Forelimb muscle (tissue), 1 donor: ENCODE measurements around the gene ITGA5. TPM values are rescaled to one million over a fixed set of nuclear protein-coding genes. Genes with fewer than 3 reads are reported as not detected.

Experiments used
- DNase-seq: peaks from one replicate; pipeline ENCODE4 v3.0.0-alpha.2; 2013; ENCODE audit warnings: low read depth
- polyA plus RNA-seq: library from polyadenylated mRNA; unstranded; fragments of 120-200 nt; gene quantifications from one replicate; pipeline ENCODE4 v1.2.1, GENCODE V29; 2013; ENCODE audit not compliant: insufficient read length

ITGA5 gene
- polyA plus RNA-seq, 1 donor, result 98.8 TPM

DNA sequence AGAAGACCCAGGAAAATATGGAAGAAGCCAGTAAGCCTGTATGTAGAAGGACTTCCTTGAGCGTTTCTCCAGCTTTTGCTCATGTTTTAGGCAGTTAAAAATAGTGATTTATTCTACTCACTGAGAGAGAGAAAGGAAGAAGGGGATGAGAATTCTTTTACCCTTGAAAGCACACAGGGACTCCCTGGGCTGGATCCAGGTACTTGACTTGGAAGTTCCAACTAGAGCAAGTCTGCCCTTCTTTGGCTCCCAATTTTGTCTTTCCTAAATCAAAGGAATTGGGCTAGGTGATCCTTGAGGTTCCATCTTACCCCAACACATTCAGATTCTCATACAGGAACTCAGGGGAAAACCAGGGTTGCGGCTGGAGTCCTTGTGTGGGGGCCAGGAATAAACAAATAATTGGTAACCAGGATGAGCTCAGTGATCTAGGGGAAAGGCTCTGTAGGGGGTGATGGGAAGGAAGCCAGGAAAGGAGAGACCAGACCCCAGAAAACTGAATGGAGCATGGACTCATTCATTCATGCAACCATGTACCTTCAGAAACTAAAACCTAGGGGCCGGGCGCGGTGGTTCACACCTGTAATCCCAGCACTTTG is 11.5 kb upstream of the ITGA5 start:
- DNase-seq, result no peak

DNA sequence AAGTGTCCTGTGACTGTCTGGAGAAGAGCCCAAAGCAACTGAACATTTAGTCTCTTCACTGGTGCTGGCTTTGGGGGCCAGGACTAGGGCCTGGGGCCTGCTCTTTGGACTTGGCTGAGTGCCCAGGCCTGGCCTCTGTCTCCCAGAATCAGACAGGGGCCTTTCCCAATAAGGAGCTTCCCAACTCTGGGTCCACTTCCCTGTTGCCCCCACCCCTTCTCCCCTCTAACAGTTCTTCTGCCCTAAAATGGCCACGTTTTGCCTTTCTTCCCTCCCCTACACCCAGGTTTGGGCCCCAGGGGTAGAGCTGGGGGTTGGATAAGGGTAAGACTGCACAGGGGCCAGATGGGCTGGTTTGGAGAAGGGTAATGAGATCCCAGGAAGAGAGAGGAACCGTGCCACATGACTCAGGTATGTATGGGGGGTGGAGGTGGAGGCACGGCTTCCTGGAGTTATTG is 10.0 kb upstream of the ITGA5 start:
- DNase-seq, result no peak

DNA sequence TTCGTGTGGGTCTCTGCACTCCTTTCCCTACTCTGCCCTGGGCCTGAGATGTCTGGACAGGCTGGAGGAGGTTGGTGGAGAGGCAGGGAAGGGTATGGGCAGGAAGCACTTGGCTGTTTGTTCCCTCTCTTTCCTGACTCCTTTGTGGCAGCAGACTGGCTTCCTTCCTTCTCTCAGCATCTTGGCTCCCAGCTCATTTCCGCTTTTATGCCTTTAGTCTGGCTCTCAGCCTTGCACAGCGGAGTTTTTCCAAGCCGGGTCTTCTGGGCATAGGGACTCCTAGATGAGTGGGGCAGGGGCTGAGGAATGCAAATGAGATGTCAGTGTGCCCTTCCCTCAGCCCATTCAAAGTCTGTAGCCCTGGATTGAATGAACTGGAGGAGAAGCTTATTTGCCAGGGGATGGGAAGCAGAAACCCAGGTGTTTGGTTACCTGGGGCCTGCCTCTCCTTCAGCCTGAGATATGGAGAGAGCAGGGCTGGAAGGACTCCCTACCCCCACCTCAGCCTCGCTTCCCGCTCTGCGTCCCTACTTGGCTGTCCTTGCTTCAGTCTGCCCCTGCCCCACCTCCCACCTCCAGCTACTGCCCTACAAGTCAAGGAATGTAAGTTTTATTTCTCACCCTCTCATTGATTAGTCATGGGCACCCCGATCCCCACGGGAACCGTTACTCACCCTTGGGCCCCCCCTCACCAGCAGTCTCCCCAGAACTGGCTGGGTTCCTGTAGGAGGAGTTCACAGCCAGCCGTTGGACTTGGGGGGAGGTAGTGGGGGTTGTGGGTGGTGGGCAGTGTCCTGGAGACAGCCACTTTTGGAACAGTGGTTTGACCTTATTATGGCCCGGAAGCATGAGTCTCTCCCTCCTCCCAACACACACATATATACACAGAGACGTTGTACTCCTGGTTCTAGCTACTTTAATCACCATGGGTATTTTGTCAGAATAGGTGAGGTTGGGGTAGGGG is 9.3 kb upstream of the ITGA5 start:
- DNase-seq, result no peak

- DNase-seq, result no peak
Measured at GRCh38 chr12:54427106-54427505, 8.0 kb upstream of the ITGA5 start.

- DNase-seq, result no peak
Measured at GRCh38 chr12:54426690-54427089, 7.6 kb upstream of the ITGA5 start.

DNA sequence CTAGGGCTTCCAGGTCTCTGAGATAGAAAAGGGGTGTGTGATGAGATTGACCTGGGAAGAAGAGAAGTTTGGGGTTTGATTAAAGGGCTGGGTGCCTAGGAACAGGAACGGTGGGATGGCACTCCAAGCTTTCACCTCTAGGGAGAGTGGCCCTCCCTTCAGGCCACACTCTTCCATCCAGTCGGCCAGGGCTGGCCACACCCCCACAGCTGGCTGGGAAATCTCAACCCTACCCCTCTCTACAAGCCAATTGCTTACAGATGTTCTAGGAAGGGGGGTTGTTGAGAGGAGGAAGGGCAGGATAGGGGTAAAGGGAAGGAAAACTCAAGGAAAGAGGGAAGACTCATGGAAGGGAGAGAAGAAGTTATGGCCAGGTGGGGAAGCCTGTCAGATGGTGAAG is 6.6 kb upstream of the ITGA5 start:
- DNase-seq, result peak; percentile 45

DNA sequence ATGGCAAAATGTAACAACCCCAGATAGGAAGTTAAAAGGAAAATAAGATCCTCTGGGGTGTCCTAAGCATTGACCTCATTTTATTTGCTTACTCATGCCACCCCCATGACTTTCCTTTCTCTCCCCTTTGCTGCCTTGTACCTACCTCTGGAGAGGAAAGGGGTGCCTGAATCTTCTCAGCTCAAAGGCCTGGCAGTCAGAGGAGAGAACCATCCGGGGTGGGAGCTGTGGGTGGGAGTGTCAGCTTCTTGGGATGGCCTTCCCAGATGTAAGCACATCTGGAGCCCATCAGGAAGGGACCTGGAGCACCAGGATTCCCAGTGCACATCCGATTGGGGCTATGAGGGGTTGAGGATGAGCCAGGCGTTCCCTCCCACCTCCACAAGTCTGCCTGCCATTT is 5.2 kb upstream of the ITGA5 start:
- no peak for DNase-seq

GRCh38 chr12:54423816-54424150 is 4.7 kb upstream of the ITGA5 start:
- DNase-seq, result no peak

- no peak for DNase-seq
Measured at GRCh38 chr12:54421879-54422250, 2.8 kb upstream of the ITGA5 start.

DNA sequence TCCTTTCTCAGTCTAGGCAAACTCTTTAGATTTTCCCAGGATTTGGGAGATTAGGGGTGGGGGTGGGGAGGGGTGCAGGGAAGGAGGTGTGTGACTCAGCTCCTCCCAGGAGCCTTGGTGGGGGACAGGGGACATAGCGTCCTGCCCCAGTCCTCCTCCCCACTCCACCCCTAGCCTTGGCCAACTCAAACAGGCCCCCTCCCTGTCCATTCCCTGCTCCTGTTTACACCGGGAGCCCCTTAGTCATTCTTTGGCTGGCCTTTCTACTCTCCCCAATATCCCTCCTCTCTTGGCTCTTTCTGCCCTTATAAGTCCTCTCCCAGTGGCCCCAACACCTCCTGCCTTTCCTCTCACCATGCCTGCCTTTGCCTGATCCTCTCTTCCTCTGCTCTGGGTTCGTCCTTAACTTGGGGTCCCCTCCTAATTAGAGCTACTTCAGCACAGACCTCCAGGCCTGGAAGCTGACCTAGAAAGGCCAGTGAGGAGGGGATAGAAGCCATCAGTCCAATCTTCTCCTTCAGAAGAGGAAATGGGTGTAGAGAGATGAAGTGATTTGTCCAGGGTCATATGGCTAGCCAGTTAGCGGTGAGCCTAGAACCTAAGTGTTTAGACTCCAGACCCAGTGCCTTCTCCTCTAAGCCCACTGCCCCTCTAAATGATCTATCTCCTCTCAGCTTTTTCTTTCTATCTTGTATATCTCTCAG is 2.3 kb upstream of the ITGA5 start:
- DNase-seq, result no peak

GRCh38 chr12:54420766-54421144 is 1.7 kb upstream of the ITGA5 start:
- no peak for DNase-seq

DNA sequence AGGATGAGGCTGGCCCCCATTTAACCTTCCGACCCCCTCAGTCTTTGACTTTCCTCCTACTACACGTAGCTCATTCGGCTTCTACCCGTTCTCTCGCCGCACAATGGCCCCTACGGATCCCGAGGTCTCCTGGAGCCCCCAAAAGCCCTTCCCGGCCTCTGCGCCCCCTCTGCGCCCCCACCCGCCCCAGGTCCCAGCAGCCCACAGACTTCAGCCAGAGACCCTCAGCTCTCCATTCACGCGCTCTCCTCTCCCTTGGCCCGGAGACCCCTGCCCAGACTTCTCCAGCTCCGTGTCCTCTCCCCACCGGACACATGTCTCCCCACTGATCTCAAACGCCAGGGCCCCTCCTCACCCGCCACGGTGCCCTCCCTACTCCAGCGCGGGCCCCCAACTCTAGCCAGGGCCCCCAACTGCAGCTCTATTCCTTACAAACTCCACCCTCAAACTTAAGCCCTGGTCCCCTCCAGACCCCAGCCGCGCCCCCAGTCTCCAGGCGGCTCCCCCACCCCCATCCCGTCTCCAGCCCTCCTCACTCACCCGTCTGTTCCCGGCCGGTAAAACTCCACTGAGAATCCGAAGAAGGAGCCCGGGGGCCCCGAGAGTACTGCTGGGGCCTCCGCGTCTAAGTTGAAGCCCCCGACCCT is 502 bp downstream of the ITGA5 start:
- no peak for DNase-seq

- DNase-seq, result no peak
Measured at GRCh38 chr12:54417712-54418440, 1.2 kb downstream of the ITGA5 start.

DNA sequence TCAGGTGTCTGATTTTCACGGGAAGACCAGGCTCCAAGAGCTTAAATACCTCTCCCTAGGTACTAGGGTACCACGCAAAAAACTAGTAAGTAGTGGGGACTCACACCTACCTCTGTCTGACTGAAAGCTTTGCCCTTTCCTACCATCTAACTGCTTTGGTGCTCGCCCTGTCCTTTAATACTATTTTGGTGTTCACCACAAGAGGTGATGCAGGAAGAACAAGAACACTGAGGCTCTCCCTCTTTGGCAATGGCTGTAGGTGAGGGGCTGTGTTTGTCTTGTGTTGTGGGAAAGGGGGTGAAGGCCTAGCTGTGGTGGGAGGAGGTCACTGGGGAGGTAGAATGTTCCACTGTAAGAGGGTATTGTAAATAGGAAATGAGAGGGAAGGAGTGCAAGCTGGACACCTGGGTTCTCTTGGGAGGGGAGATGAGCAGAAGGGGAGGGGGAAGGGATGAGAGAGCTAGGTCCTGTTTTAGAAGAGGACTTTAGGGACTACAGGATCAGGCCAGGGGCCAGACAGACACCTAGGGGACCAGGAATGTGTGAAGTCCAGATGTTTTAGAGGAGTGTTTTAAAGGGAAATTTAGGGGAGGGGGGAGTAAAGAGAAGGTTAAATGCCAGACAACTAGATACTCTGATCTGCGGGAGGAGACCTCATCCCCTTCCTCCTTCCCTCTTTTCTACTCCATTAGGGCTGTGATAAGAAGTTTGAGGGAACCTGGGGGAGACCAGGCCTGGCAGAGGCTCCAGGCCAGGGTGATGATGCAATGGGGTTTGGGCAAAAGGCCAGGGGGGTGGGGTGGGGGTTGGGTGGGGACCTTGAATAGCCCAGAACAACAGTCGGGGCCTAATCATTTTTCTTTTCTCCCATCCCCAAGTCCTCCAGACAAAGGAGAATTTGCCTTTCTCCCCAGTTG is 2.1 kb downstream of the ITGA5 start:
- DNase-seq, result no peak

DNA sequence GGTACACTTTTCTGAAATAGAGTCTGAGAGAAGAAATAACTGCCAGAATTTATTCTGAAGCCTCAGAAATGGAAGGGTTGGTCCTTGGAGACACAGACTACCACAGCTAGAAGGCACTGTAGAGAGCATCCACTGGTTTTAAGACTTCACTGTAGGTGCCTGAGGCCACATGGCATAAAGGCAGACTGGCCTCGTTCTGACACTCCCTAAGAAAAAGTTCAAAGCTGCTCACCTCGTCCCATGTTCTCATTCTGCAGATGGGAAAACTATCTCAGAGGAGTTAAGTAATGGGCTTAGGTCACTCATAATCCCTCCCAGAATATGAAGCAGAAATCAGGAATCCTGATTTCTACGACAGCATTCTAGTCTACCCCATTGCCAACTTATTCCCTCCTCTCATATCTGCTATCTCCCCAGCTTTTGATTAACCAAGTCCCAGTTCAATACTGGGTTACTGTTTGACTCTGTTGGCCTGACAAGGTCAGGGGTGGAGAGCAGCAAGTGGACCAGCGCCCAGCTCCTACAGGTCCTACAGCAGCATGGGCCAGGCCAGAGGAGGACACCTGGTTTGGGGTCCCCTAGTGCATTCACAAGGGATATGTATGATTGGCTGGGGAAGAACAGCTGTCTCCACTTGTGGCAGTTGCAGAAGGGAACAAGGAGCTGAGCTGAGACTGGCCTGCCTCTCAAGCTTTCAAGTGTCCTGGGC is 3.7 kb downstream of the ITGA5 start:
- no peak for DNase-seq

DNA sequence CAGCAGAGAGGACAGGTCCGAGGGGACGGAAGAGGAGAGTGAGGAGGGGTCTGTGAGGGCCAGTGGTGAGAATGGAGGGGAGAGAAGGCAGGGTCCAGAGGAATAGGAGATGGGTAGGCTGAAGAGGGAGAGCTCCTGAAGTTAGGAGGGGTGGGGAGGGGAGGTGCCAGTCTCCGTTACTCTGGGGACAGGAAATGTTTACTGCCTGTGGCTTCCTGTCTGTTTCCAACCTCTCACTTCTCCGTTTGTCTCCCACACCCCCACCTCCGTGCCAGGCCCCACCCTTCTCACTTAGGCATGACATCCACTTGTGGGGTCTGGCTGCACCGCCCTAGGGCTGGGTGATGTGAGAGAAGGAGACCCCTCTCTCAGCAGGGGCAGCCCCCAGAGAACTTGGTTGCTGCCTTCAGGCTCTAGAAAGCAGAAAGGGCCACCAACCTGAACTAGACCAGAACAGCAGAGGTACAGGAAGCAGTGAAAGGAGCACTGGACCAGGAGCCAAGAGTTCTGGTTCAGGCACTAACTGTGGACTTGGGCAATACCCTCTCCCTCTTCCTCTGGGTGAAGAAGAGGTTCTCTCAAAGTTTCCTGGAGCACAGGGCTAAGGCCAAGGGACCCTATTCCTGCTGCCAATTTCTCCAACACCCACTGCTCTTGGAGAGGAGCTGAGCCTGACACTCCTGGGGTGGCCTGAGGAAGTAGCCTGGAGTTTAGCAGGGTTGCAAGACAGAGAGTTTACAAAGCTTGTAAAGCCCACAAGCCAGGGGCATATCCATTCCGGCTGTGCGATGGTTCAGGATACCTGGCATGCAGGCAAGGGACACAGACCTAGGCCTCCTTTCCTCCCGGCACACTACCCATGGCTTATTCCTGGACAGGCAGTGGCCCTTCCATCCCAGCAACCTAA is 5.5 kb downstream of the ITGA5 start:
- no peak for DNase-seq

DNA sequence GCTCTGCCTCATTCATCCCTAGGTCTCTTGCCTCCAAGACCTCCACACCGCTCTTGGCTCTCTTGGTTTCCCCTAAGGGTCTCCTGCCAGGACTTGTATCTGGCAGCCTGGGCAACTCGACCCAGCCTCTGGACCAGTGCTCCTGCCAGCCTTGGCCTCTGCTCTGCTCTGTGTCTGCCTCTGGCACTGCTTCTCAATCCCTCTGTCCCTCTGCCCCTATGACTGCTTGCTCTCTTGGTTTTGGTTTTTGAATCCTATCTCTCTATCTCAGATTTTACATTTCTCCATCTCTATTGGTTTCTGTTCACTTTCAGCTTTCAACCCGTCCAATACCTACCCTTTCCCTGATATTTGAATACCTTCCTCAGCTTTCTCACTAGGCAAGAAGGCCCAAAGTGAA is 6.3 kb downstream of the ITGA5 start:
- no peak for DNase-seq

DNA sequence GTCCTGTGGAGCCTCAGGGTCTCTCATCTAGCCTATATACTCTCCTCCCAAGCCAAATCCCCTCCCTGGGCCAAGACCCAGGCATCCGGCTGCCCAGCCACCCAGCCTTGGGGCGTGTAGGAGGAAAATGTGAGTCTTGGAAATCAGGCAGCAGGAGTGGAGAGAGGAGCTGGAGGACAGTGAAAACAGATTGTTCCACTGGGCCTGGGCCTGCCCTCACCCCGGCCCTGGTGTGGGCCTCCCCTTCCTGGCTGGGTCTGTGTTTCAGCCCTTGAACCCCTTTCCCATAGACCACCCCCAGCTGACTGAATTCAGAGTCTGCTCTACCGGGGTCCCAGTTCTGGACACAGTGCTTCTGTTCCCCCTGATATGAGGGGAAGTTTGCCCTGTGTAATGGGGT is 6.7 kb downstream of the ITGA5 start:
- DNase-seq, result no peak
